Measurements from ENCODE around the gene PDXK.
"Not testable (repeated sequence)": the region's sequence is repeated elsewhere in the genome, so short reads cannot be mapped to it uniquely, and the experiment has no call there.

Gene PDXK

DNA sequence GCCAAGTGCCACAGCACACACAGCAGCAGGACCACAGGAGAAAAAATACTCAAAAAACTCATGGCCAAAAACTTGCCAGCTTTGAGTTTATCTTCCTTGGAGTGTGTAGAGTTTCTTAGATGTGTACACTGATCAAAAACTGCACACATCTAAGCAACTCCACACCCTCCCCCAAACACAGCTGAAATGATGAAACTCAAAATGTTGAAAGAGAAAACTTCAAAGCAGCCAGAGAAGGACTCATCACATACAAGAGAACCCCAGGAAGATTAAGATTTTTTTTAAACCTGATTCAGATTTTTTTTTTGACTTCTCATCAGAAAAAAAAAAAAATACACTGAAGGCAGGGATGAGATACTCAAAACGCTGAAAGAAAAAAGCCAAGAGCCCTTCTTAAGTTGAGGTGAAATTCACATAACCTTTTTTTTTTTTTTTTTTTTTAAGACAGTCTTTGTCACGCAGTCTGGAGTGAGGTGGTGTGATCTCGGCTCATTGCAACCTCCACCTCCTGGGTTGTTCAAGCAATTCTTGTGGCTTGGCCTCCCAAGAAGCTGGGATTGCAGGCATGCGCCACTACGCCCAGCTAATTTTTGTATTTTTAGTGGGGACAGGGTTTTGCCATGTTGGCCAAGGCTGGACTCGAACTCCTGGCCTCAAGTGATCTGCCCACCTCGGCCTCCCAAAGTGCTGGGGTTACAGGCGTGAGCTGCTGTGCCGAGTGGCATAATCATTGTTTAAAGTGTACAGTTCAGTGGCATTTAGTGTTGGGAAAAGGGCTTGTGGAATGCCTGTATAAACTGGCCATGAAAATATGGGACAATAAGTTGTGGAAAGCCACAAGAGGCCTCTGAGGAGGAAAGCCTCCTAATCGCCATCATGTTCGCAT lies 20.9 kb upstream of the PDXK start:
- no peak for DNase-seq (ENCODE audit: low read depth)

DNA sequence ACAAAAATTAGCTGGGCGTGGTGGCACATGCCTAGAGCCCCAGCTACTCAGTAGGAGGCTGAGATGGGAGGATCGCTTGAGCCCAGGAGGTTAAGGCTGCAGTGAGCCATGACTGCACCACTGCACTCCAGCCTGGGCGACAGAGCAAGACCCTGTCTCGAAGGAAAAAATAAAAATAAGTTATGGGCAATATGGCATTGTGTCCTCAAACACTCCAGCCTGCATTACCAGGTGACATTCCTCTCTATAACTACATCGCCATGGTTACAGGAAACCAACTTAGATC lies 19.5 kb upstream of the PDXK start:
- DNase-seq (ENCODE audit: low read depth): not testable (repeated sequence)

DNA sequence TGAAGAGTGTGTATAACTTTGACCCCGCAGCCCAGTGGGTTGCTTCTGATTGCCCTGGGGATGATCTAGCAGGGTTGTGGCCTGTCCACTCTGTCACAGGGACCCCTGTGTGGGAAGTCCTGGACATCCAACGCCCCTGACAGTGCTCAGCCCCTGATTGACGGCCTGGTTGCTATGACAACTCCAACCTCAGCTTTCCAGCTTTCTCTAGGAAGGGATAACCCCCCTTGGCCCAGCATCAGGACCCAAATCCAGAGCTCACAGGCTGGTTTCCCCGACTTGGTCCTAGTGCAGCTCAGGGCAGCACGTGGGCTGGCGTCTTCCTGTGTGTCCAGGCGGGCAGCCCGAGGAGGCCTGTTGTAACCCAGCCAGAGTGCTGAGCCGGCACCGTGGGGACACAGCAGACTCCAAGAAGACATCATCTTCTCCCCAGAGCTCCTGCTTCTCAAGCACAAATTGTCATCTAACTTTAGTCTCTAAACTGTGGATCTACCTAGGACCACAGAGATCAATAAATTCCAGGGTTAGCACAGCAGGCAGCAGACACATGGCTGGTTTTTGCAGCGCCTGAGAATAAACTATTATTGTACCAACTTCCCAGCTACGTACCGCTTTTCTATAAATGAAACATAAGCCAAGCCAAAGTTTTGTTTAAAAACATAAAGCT lies 18.9 kb upstream of the PDXK start:
- no peak for DNase-seq (ENCODE audit: low read depth)

DNA sequence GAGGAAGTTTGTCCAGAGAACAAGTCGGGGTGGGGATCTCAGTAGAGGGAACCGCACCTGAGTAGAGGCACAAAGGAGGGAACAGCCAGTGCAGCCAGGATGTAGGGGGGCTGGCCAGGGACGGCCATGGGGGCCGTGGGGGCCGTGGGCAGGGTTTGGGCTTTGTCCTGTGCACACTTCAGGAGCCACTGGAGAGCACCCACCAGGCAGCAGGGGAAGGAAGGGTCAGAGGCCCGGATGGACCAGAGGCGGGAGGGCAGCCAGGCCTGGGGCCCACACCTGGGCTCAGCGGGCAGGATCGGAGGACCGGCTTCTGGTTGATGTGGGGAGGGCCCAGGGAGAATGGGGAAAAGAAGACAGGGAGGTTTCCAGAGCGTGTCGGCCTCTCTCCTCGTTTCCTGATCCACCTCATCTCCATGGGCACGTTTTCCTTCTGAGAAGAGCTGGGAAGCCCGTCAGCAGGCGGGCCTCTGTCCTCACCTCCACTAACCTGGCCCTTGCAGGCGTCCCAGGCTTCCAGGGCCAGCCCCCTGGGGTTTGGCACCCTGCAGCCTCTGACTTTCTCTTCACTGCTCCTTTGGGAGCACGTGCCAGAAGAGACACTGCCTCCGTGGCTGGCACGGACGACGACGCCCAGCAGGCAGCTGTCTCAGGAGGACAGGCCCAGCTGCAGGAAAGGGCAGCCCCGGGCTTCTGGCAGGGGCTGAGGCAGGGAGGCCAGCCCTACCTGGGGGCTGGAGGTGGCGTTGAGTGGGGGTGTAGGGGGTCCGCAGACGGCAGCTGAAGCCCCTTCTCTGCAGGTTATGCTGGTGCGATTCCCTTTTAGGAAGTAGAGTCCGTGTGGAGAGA lies 16.8 kb upstream of the PDXK start:
- no peak for DNase-seq (ENCODE audit: low read depth)

DNA sequence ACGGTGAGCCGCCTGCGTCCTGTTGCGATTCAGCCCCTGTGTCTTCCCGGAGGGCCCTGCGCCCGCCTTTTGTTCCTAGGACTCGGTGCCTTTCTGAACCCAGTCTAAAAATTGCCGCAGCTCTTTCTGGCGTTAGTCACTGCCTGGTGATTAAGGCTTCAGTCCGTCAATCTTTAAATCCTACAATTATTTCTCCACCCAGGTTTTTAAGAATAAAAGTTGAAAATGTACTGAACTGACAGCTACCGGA lies 16.2 kb upstream of the PDXK start:
- DNase-seq (ENCODE audit: low read depth): no peak

DNA sequence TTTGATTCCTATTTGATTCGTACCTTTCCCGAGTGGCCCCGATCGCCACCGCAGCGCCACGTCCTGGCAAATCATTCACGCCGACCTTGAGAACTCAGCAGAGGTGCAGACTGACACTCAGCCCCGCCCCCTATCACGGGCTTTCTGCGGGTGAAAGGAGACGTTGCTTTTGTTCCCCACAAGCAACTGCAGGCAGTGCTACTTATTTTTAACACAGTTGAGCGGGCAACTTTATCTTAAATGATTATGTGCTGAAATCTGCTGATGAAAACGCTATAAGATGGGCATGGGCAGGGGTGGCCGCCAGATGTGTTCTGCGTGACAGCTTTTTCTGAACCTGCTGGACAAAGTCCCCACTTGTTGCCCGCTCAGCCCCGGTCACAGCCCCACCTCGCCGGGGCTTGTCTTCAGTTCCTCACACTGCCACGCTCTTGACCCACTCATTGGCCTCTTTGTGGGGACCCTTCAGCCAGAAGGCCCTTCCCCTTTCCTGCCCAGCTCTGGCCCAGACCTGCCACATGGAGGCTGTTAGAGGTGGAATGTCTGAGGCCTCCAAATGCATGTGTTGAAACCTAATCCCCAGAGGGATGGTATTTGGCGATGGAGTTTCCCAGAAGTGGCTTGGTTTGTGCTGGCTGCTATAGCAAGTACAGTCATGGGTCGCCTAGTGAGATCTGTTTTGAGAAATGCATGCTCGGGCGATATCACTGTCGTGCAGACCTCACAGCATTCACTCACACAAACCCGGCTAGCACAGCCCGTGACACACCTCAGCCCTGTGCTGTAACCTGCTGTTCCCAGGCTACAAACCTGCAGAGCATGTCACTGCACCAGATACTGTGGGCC lies 15.7 kb upstream of the PDXK start:
- DNase-seq (ENCODE audit: low read depth): no peak

DNA sequence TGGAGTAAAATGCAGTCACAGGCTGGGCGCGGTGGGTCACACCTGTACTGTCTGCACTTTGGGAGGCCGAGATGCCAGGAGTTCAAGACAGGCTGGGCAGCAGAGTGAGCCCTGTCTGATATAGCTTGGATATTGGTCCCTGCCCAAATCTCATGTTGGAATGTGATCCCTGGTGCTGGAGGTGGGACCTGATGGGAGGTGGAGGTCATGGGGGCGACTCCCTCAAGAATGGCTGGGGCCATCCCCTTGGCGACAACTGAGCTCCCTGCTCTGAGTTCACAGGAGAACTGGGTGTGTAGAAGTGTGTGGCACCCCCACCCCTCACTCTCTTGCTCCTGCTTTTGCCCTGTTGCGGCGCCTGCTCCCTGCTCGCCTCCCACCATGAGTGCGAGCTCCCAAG lies 11.5 kb upstream of the PDXK start:
- DNase-seq (ENCODE audit: low read depth): no peak

DNA sequence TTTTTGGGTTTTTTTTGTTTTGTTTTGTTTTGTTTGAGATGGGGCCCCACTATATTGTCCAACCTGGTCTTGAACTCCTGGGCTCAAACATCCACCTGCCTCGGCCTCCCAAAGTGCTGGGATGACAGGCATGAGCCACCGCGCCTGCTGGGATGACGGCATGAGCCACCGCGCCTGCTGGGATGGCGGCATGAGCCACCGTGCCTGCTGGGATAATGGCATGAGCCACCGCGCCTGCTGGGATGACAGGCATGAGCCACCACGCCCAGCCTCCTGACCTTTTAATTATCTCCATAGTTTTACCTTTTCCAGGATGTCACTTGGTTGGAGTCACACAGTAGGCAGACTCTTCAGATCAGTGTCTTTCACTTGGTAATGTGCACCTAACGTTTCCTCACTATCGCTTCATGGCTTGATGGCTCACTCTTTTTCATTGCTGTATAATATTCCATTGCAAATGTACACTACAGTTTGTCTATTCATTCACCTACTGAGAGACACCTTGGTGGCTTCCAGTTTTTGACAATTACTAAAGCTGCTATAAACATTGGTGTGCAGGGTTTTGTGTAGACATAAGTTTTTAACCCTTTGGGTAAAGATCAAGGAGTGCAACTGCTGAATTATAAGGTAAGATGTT lies 10.1 kb upstream of the PDXK start:
- DNase-seq (ENCODE audit: low read depth): no peak

DNA sequence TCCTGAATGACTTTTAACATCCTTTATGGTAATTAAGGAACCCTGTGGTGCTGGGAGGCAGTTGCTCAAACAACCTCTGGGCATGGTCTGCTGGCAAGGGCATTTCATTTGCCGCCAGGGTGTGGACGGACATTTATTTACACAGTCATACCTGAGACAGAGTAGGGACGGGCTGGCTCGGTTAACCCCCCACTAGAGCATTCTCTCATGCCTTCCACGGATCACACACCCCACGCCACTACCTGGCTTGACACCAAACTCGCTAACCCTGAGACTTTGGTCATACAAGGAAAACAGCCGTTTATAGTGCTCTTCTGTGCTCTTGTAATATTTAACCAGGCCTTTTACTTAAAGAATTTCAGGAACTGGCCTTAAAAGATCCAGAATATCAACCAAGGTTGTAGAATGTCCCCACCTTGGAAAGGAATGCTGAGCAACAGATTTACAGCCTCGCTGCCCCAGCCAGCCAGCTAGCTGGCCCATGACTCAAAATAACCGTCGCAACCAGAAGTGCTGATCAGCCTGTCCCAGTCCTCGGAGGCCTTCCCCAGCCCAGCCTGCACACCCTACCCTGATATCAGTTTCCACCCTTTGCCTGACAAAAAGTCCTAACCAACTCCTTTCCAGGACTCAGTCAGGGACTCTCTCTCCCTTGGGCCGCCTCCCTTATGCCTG lies 6.5 kb upstream of the PDXK start:
- DNase-seq (ENCODE audit: low read depth): no peak

DNA sequence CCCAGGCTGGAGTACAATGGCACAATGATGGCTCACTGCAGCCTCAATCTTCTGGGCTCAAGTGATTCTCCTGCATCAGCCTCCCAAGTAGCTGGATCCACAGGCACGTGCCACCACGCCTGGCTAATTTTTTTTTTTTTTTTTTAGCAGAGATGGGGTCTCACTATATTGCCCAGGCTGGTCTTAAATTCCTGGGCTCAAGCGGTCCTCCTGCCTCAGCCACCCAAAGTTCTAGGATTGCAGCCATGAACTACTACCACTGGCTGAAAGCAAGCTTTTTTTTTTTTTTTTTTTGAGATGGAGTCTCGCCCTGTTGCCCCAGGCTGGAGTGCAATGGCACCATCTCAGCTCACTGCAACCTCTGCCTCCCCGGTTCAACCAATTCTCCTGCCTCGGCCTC lies 5.8 kb upstream of the PDXK start:
- DNase-seq (ENCODE audit: low read depth): not testable (repeated sequence)

DNA sequence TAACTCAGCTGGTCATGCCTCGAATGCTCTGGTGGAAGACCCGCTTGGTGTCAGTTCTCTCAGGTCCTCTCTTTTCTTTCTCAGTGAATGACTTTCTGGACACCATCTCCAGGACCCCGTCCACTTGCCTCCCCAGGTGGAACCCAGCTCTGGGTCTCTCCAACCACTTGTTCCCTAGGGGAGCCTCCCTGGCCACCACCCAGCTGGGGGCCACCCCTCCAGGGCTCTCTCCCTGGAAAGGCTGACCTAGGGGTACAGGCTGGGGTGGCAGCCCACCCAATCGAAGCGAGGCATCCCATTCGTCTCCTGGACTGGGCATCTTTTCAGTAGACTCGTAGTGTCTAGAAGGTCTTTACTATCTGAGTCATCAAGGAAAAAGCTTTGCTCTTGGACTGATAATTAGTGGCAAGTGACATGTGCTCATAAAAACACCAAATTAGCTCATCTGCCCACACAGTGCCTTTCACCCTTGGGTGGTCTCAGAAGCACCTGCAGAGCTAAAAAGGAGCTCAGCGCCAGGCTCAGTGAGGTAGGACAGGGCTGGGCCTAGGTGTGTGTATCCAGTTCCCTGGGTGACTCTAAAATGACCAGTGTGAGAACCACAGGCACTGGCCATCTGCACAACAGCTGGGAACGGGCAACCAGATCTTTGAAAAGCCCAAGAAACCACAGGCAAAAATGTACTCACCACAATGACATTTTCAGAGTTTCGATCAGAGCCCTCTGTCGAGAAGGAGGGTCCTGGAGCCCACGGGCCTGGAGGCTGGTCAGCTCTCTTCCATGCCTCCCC lies 2.4 kb upstream of the PDXK start:
- DNase-seq (ENCODE audit: low read depth): no peak

DNA sequence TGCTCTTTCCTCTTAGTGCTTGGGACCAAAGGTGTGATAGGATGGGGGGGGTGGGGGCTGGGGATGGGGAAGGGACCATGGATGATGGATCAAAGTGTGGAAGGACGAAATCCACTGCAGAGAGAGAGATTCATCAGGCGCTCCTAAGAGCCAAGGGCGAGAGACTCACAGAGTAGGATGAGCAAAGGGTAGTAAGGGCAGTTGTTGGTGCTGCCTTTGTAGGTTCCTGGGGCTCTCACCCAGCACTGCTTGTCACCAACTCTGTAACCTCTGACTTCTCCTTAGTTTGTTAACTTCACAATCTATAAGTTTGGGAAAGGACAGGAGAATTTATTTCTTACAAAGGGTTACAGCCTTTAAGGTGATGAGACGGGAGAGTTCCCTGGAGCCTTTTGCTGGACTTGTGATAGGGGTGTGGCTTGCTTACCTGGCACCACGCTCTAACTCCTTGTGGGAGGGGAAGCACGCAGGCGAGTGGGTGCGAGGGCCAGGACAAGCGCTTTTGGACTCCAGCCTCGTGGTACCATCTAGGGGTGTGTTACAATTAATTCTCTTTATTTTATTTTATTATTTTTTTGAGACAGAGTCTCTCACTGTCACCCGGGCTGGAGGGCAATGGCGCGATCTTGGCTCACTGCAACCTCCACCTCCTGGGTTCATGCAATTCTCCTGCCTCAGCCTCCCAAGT lies 1.6 kb upstream of the PDXK start:
- no peak for DNase-seq (ENCODE audit: low read depth)

DNA sequence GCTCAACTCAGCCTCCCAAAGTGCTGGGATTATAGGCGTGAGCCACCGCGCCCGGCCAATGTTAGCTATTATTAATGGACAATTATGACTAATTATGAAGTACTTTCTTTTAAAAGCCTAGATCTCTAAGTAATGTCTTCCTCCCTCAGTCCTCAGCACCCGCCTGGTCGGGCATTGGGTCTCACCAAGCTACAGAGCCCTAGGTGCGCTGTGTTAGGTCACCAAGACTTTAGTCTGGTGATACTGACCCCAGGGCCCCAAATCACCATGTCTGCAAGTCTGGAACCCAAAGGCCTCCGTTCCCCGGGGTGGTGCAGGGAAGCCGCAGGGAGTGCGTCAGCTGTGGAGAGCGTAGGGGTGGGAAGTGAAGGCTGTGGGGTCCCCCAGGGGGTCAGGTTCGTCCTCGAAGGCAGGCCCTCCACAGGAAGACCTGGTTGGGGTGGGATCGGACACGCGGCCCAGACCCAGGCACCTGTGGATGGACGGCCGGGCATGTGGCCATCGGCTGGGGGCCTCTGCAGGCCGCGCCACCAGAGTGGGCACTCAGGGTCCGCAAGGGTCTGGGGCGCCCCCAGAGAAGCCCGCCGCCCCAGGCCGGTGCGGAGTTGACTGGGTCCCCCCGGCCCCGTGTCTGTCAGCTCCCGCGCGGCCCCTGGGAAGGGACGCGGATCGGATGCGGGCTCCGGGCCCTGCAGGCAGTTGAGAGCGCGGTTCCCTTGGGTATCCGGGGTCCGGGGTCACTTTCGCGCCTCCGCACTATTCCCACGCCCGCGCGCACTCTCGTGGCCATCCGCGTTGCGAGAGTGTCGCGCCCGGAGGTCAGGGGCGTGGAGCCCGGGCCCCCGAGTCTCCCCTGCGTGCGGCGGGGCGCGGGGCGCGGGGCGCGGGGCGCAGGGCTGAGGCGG lies 710 bp upstream of the PDXK start:
- DNase-seq (ENCODE audit: low read depth): no peak

DNA sequence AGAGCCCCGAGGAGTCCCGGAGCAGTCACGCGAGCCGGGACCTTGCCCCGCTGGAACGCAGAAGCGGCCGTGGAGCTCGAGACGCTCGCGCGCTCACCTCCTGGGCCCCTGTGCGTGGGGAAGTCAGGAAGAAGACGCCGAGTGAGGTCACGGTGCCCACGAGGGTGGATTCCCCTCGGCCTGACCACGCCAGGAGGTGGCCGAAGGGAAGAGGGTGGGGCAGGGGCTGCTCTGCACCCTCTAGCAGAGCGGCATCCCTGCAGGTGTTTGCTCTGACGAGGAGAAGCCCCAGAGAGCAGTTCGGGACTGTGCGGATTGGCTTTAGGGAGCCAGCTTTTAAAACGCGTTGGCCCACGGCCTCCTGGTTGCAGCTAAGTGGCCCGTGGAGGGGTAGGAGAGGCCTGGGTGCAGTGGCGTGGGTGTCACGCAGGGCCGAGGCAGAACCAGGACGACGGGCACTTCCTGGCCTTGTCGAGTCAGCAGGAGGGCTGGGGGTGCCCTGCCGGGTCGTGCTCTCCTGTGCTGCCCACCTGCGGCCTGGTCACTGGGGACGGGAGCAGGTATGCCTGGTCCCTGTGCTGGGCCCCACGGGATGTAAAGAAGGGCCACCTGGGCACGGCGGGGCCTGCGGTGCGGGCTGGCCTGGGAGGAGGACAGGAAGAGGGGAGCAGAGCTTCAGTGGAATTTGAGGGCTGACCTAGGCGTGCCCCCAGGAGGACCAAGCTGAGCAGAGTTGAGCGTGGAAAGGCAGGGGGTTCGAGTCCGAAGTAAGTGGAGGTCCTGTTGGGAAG lies 1.0 kb downstream of the PDXK start:
- DNase-seq (ENCODE audit: low read depth): no peak

DNA sequence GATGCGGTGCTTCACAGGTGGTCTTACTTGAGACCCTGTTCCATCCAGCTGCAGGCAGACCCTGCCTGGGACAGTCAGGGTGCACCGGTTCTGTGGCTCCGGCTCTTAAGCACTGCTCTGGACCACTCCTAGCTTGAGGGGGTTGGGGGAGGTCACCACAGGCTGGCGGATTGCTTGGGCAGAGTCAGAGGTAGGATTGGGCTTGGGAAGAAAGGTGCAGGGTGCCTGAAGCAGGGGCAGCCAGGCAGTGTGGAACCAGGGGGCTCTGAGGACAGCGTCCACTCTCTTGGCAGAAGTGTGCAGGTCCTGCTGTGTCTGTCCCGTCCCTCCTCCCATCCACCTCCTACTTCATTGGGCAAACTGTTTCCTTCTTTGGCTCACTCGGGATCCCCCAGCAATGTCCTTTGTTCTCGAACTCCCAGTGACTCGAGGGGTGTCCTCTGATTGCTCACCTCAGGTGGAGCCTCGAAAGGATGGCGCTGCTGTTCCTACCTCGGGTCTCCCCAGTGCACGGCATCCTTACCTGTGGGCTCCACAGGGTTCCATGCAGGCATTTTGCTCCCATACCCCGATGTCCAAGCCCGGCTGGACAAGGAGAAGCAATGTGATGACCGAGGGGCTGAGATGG lies 1.7 kb downstream of the PDXK start:
- no peak for DNase-seq (ENCODE audit: low read depth)

DNA sequence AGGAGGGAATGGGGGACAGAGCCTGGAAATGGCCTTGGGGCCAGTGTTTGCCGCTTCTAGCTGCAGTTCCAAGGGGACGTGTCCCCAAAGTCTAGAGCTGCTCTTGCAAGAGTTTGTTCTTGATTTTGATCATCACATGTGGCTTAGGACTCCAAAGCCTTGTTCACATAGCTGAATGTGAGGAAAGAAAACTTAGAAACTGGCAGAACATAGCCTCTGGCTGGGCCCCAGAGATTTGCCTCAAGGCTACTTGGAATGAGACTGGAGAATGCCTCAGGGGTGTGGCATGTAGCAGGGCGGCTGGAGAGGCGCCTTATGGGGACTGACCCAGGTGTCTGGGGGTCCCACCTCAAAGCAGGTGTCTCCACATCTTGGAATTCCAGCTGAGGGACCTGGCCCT lies 2.3 kb downstream of the PDXK start:
- DNase-seq (ENCODE audit: low read depth): no peak

DNA sequence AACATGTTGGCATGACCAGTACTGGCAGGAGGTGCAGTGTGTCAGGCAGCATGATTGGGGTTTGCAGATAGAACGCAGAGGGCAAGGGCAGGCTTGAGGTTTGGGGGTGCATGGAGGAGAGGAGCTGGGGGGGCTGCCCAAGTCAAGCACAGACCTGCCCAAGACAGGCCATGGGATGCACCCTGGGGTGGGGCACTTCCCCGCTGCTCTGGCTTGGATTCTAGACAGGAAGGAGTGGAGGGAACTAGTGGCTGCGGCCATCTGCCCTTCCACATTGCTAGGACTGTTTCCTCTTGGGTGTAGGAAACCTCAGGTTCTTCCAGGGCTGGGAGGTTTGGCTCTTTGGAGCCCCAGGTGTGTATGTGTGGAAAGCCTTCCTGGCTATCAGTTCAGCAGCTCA lies 3.0 kb downstream of the PDXK start:
- DNase-seq (ENCODE audit: low read depth): no peak

DNA sequence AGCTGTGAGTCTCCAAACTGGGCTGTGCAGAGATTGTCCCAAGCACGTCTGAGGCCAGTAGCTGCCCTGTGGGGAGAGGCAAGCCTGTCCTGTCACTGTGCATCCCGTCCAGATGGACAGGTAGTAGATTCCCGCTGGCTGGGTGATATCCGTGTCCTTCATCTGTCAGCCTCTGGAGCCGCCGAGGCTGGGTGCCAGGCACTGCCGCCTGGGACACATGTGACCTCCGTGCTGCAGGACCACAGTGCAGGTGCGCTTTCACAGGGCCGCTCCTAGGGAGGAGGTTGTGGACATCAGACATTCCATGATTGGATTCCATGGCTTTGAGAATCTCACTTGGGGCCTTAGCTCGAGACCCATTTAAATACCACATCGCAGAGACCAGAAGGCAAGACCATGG lies 4.7 kb downstream of the PDXK start:
- no peak for DNase-seq (ENCODE audit: low read depth)
